Calu3 (cell line): ENCODE measurements around the gene GRPEL1. TPM values are rescaled to one million over a fixed set of nuclear protein-coding genes. Genes with fewer than 3 reads are reported as not detected.

Source experiments
- BruUV-seq: library from RNA; stranded (reverse); fragments of 400-500 nt; replicated peaks from 2 replicates; lab custom pipeline; 2021; lab: Mats Ljungman, UMichigan
- CTCF ChIA-PET: fragments of 300-600 bp; sonication (Branson Sonifier 250); formaldehyde crosslinking; loops from one replicate; lab custom pipeline; 2022; ENCODE audit warnings: antibody characterized with exemption; lab: Charles Lee
- DNase-seq: peaks from one replicate; pipeline ENCODE4 v3.0.0; 2022
- H3K27ac Mint-ChIP-seq: one replicate; pipeline ENCODE4 v1.8.0; 2022; ENCODE audit warnings: mixed read lengths; ENCODE audit not compliant: unreplicated experiment
- H3K27me3 Mint-ChIP-seq: one replicate; pipeline ENCODE4 v1.8.0; 2022; ENCODE audit warnings: mixed read lengths; ENCODE audit not compliant: unreplicated experiment
- H3K36me3 Mint-ChIP-seq: one replicate; pipeline ENCODE4 v1.8.0; 2022; ENCODE audit warnings: mild to moderate bottlenecking, moderate library complexity, mixed read lengths; ENCODE audit not compliant: insufficient read depth, unreplicated experiment
- H3K4me1 Mint-ChIP-seq: one replicate; pipeline ENCODE4 v1.8.0; 2022; ENCODE audit warnings: mild to moderate bottlenecking, low read depth, mixed read lengths; ENCODE audit not compliant: unreplicated experiment
- H3K4me3 Mint-ChIP-seq: one replicate; pipeline ENCODE4 v1.8.0; 2022; ENCODE audit warnings: mild to moderate bottlenecking, low read depth, moderate library complexity, mixed read lengths; ENCODE audit not compliant: unreplicated experiment
- H3K9me3 Mint-ChIP-seq: one replicate; pipeline ENCODE4 v1.8.0; 2022; ENCODE audit warnings: low read depth, mixed read lengths; ENCODE audit not compliant: unreplicated experiment
- CTCF ChIP-seq: fragments of 200-600 bp; IDR thresholded peaks from one replicate; pipeline ENCODE4 v1.8.0; 2022; ENCODE audit warnings: antibody characterized with exemption; ENCODE audit not compliant: unreplicated experiment
- intact Hi-C: fragments of 100-400 bp; cut with micrococcal nuclease; formaldehyde crosslinking; loops from one replicate; pipeline ENCODE4 v1.10.0; 2022; ENCODE audit not compliant: unreplicated experiment
- total RNA-seq: library from RNA; stranded (reverse); gene quantifications from 2 replicates; pipeline ENCODE4 v1.2.3, GENCODE V29; 2022

The GRPEL1 gene
- total RNA-seq, 1 experiment from 2014 or later, result 32.2 TPM

GRCh38 chr4:7067126-7067451 lies 775 bp downstream of the GRPEL1 start:
- Mint-ChIP-seq H3K4me1 (peaks cover 8% of the 10 kb centered on the region), H3K9me3 (no peaks in the 10 kb centered on the region), H3K4me3 (peak overlapping the region; percentile 83), H3K27ac (peak overlapping the region; percentile 58), H3K27me3 (peaks cover 18% of the 10 kb centered on the region), H3K36me3 (peaks cover 29% of the 10 kb centered on the region)
- intact Hi-C loops, result no loop called here
- no TSS peak for BruUV-seq
- TF ChIP-seq CTCF, result no peak
- CTCF ChIA-PET, result interaction anchor here (0.7 kb wide), 1 partner anchor 156 kb away, joined by 3 read pairs; no protein-coding TSS in a partner anchor
- no peak for DNase-seq

GRCh38 chr4:7066493-7066892 lies 1.4 kb downstream of the GRPEL1 start:
- peak overlapping the region; percentile 58 for H3K27ac Mint-ChIP-seq
- CTCF ChIA-PET, result no interaction called here
- no peak for TF ChIP-seq CTCF
- H3K36me3 Mint-ChIP-seq, result peaks cover 30% of the 10 kb centered on the region
- DNase-seq, result no peak
- H3K4me1 Mint-ChIP-seq, result peaks cover 8% of the 10 kb centered on the region
- intact Hi-C loops, result no loop called here
- peak overlapping the region; percentile 83 for H3K4me3 Mint-ChIP-seq
- no peaks in the 10 kb centered on the region for H3K9me3 Mint-ChIP-seq
- TSS peak; percentile 65 for BruUV-seq
- peaks cover 12% of the 10 kb centered on the region for H3K27me3 Mint-ChIP-seq

- no peak for TF ChIP-seq CTCF
- BruUV-seq, result no TSS peak
- Mint-ChIP-seq H3K27ac (no peak overlapping the region), H3K27me3 (peaks cover 7% of the 10 kb centered on the region), H3K4me3 (peak overlapping the region; percentile 83), H3K9me3 (no peaks in the 10 kb centered on the region), H3K4me1 (peaks cover 5% of the 10 kb centered on the region), H3K36me3 (peaks cover 35% of the 10 kb centered on the region)
- DNase-seq, result no peak
- intact Hi-C loops, result no loop called here
- CTCF ChIA-PET, result no interaction called here
Measured at GRCh38 chr4:7066006-7066405, 1.9 kb downstream of the GRPEL1 start.

- BruUV-seq, result no TSS peak
- Mint-ChIP-seq H3K4me1 (no peaks in the 10 kb centered on the region), H3K27ac (no peak overlapping the region), H3K4me3 (no peak overlapping the region), H3K9me3 (no peaks in the 10 kb centered on the region), H3K36me3 (peaks cover 39% of the 10 kb centered on the region), H3K27me3 (no peaks in the 10 kb centered on the region)
- intact Hi-C loops, result no loop called here
- no peak for TF ChIP-seq CTCF
- no peak for DNase-seq
- CTCF ChIA-PET, result no interaction called here
Measured at GRCh38 chr4:7063362-7063761, 4.5 kb downstream of the GRPEL1 start.
